Duodenal mucosa (tissue), 2 donors: ENCODE measurements around the gene HOMER2.

Source experiments
- H3K27ac ChIP-seq: one replicate; pipeline ENCODE4 v1.7.0; 2013; ENCODE audit warnings: low read depth, low read length
- H3K27me3 ChIP-seq, 2 donors: one replicate each; pipeline ENCODE4 v1.7.0; 2013; ENCODE audit warnings: low read length in 2 of 2, control low read depth in 1 of 2; ENCODE audit not compliant: insufficient read depth in 2 of 2, control insufficient read depth in 1 of 2
- H3K36me3 ChIP-seq, 2 donors: one replicate each; pipeline ENCODE4 v1.7.0; 2013; ENCODE audit warnings: low read length in 2 of 2, control low read depth in 1 of 2; ENCODE audit not compliant: insufficient read depth in 2 of 2, control insufficient read depth in 1 of 2
- H3K4me1 ChIP-seq, 2 donors: one replicate each; pipeline ENCODE4 v1.7.0; 2013; ENCODE audit warnings: low read length in 2 of 2, control low read depth in 1 of 2; ENCODE audit not compliant: insufficient read depth in 2 of 2, control insufficient read depth in 1 of 2
- H3K4me3 ChIP-seq, 2 donors: one replicate each; pipeline ENCODE4 v1.7.0; 2013; ENCODE audit warnings: low read length in 2 of 2, low read depth in 1 of 2
- H3K9ac ChIP-seq, 2 donors: one replicate each; pipeline ENCODE4 v1.7.0; 2013; ENCODE audit warnings: low read length in 2 of 2, low read depth in 1 of 2
- H3K9me3 ChIP-seq, 2 donors: one replicate each; pipeline ENCODE4 v1.7.0; 2013; ENCODE audit warnings: low read length in 2 of 2, control low read depth in 1 of 2; ENCODE audit not compliant: control insufficient read depth in 1 of 2

The HOMER2 gene

DNA sequence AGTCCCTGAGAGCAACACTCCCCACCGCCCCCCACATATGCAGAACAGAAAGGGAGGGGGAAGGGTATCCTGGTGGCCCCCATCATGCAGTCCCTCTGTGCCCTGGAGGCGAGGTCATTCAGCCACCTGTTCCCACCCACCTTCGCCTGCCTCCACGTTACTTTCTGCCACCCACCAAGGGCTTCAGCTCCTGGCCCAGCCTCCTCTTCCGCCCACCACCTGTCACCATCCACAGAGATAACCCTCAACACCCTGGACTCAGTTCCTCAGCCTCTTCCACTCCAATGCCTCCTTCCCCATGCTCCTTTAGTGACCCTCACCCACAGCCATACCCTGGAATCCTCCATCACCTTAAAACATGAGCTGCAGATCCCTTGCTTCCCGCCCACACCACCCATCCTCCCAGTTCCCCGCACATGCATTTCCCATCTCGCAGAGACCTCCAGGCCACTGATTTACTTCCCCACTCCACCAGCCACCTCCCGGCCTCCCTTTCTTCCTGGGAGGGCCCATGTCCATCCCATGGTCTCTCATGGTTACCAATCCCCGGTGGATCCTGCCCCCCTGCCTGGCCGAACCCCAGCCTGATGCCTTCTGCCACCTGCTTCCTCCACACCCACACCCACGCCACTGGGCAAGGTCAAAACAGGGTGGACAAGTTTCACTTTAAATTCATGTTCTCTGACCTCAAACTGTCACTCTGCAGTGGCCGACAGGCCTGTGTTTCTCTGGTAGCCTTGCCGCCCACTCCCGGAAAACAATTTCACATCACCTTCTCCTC, 18.2 kb downstream of the HOMER2 start:
- Histone ChIP-seq H3K27me3 (no peaks in the 10 kb centered on the region), H3K9me3 (no peaks in the 10 kb centered on the region), H3K27ac (no peak overlapping the region), H3K4me3 (no peak overlapping the region), H3K9ac (no peak overlapping the region), H3K4me1 (no peaks in the 10 kb centered on the region), H3K36me3 (no peaks in the 10 kb centered on the region)

DNA sequence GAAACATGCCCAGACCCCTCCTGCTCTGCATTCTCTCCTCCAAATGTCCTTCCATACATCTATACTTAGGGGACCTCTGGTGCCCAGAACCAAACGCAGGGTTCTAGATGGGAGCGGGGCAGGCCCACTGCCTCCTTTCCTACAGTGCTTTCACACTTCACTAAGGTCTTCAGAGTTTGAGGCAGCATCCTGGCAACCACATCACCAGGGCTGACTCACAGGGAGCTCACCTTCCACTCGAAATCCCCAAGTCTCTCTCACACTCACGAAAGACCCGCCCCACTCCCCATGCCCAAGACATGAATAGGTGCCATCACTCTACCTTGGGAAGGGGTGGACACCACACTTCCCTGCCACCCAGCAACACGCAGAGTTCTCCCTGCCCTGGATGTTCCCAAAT, 18.9 kb downstream of the HOMER2 start:
- no peak overlapping the region for H3K4me3 ChIP-seq
- no peak overlapping the region for H3K27ac ChIP-seq
- no peaks in the 10 kb centered on the region for H3K27me3 ChIP-seq
- H3K4me1 ChIP-seq, result no peaks in the 10 kb centered on the region
- no peak overlapping the region for H3K9ac ChIP-seq
- H3K36me3 ChIP-seq, result no peaks in the 10 kb centered on the region
- no peaks in the 10 kb centered on the region for H3K9me3 ChIP-seq

DNA sequence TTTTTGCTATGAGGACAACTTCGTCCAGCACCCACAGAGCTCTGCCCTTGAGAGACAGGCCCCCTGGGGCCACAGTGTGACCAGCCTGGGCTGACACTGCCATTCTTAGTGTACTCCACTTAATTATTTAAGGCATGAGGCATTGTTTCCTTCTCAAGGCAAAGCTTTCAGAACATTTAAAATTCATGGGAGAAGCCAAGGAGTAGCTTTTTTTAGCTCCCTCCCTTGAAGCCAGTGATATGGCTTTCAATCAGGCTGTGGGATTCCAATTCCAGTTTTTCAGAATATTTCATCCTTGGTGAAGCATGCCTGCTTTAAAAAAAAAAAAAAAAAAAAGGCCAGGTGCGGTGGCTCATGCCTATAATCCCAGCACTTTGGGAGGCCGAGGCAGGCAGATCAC, 21.3 kb downstream of the HOMER2 start:
- H3K4me3 ChIP-seq, result no peak overlapping the region
- H3K4me1 ChIP-seq, result no peaks in the 10 kb centered on the region
- H3K36me3 ChIP-seq, result no peaks in the 10 kb centered on the region
- H3K9me3 ChIP-seq, result no peaks in the 10 kb centered on the region
- H3K9ac ChIP-seq, result no peak overlapping the region
- no peaks in the 10 kb centered on the region for H3K27me3 ChIP-seq
- no peak overlapping the region for H3K27ac ChIP-seq

DNA sequence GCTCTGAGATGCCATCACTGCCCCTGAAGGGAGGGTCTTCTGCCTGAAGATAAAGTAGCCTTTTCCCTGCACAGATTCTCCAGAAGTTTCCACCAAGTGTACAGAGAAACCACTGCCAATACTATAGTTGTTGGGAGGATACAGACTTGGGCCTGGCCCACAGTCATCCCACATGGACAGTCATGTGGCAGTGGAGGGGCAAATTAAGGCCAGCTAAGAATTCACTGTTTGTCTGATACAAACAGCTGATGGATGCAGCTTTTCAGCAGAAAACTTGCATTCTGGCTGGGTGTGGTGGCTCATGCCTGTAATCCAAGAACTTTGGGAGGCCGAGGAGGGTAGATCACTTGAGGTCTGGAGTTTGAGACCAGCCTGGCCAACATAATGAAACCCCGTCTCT, 22.1 kb downstream of the HOMER2 start:
- H3K36me3 ChIP-seq, result no peaks in the 10 kb centered on the region
- no peak overlapping the region for H3K9ac ChIP-seq
- H3K9me3 ChIP-seq, result no peaks in the 10 kb centered on the region
- no peaks in the 10 kb centered on the region for H3K4me1 ChIP-seq
- no peak overlapping the region for H3K4me3 ChIP-seq
- H3K27me3 ChIP-seq, result no peaks in the 10 kb centered on the region
- no peak overlapping the region for H3K27ac ChIP-seq

DNA sequence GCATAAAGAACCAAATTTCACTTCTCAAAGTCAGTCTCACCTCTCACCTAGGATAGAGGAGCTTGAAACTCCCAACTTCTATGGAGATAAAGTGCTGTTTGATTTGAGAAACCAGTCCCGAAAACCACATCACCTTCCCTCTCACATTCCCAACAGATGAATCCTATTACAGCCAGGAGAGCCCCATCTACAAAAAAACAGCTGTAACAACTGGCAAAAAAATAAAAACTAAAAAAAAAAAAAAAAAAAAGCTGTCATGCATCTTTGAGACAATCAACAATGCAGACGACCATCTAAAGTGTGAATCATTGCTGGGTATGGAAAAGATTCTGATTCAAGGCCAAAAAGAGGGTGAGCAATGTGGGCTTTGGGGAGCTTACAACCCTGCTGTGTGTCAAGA, 23.8 kb downstream of the HOMER2 start:
- Histone ChIP-seq H3K4me3 (no peak overlapping the region), H3K9ac (no peak overlapping the region)

DNA sequence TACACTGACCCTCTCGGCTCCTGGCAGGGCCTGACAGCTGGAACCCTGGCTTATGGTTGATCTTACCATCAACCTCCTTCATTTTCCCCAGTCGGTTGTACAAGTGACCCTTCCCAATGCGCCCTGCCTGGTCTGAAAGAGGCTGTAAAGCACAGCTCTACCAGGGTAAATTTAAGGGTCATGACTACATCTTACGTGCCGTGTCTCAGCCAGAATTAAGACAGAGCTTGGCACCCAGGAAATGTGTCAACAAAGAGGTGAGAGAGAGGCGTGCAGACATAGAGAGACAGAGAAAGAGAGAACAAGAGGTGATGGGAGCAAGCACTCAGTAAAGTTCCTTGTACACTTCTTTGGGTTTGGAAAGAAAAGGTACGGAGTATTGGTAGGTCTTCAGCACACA, 28.8 kb downstream of the HOMER2 start:
- Histone ChIP-seq H3K4me1 (peaks cover 0 to 11% of the 10 kb centered on the region in 2 donors), H3K4me3 (no peak overlapping the region), H3K9me3 (no peaks in the 10 kb centered on the region), H3K9ac (no peak overlapping the region), H3K27ac (no peak overlapping the region), H3K36me3 (no peaks in the 10 kb centered on the region), H3K27me3 (no peaks in the 10 kb centered on the region)

More for the DNA sequence above, 23.8 kb downstream of the HOMER2 start:
- Histone ChIP-seq H3K9me3 (no peaks in the 10 kb centered on the region), H3K27me3 (no peaks in the 10 kb centered on the region), H3K27ac (no peak overlapping the region), H3K4me1 (no peaks in the 10 kb centered on the region), H3K36me3 (no peaks in the 10 kb centered on the region)

DNA sequence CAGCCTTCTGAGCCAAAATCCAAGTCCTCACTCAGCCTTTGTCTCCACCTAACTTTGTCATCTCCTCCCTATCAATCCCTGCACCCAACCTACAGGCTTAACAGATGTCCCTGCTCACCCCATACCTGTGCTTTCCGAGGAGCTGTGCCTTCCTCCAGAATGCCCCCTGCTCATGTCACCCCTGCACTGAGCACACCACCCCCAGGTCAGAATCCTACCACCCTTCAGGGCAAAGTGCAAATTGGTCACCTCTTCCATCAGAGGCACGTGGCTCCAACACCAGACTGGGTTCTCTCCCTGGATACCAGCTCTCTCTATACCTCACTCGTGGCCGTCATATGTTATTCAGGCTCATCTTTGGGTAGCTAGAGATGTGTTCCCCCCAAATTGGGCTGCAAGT, 29.8 kb downstream of the HOMER2 start:
- Histone ChIP-seq H3K9me3 (no peaks in the 10 kb centered on the region), H3K27me3 (no peaks in the 10 kb centered on the region), H3K4me1 (peaks cover 0 to 11% of the 10 kb centered on the region in 2 donors), H3K36me3 (no peaks in the 10 kb centered on the region), H3K27ac (no peak overlapping the region), H3K4me3 (no peak overlapping the region), H3K9ac (no peak overlapping the region)

DNA sequence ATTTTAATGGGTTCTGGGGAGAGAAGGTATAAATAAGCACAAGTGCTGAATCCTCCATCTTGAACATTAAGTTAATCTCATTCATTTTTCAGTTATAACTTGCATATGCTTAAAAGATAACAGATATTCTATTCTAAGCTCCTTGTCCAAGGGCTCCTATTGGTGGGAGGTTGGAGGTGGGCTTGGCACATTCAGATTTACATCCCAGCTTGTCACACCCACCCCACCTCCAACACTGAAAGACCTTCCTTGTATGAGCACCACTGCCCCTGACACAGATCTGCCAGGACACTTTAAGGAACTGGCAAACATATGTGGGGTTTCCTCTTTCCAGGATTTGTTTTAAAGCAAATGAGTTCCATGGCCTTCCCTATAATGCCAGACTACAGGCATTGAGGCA, 30.6 kb downstream of the HOMER2 start:
- Histone ChIP-seq H3K9ac (no peak overlapping the region), H3K27ac (no peak overlapping the region), H3K27me3 (no peaks in the 10 kb centered on the region), H3K4me1 (peaks cover 0 to 11% of the 10 kb centered on the region in 2 donors), H3K36me3 (no peaks in the 10 kb centered on the region), H3K4me3 (no peak overlapping the region), H3K9me3 (no peaks in the 10 kb centered on the region)

DNA sequence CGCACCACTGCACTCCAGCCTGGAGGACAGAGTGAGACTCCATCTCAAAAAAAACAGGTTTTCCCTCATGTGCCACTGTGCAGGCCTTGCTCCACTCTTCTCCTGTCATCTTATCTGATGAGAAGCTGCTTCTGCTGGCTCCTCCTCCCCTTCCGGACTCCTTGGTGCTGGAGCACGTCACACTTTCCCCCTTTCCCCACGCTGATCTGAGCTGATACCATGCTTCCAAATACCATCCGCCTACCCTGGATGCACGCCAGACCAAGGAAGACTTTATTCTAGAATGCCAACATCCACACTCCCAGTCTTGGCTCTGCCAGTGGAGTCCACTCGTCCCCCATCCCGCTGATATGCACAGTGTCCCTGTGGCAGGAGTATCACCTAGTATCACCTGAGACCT, 31.3 kb downstream of the HOMER2 start:
- Histone ChIP-seq H3K36me3 (no peaks in the 10 kb centered on the region), H3K27me3 (no peaks in the 10 kb centered on the region), H3K9ac (no peak overlapping the region), H3K4me3 (no peak overlapping the region), H3K9me3 (no peaks in the 10 kb centered on the region), H3K4me1 (peaks cover 0 to 11% of the 10 kb centered on the region in 2 donors), H3K27ac (no peak overlapping the region)

DNA sequence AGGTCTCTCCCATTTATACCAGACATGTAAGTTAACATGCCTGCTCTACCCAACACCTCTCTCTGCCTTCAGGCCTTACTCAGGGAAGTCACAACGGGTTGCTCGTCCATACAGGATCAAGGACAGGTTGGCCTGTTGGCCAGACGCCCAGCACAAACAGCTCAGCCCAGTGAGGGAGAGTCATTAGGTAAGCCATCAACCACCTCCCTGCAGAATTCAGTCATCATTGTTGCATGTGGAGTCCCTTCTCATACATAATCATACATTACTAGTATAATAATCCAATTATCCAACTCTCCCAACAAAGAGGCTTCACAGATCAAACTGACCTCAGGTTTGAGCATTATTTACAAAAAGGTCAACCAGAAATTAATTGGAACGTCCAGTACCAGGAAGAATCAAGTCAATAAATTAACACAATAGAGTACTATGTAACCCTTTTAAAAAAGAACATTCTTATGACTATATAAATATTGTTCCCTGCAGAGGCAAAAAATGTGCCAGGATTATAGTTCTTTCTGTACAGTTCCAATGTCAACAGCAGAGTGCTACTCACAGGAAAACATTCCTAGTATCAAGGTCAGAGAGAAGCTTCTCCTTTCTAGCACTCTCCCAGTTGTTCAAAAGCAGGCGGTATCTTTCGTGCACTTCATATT, 33.2 kb downstream of the HOMER2 start:
- Histone ChIP-seq H3K4me1 (peaks cover 0 to 11% of the 10 kb centered on the region in 2 donors), H3K9me3 (no peaks in the 10 kb centered on the region), H3K36me3 (no peaks in the 10 kb centered on the region), H3K9ac (no peak overlapping the region), H3K4me3 (no peak overlapping the region), H3K27me3 (no peaks in the 10 kb centered on the region), H3K27ac (no peak overlapping the region)
